ENCODE data around the gene LNPEP.
"Not testable (repeated sequence)": the region's sequence is repeated elsewhere in the genome, so short reads cannot be mapped to it uniquely, and the experiment has no call there.

LNPEP gene

GRCh38 chr5:97070234-97070633, 134.4 kb downstream of the LNPEP start:
- DNase-seq = no peak

DNA sequence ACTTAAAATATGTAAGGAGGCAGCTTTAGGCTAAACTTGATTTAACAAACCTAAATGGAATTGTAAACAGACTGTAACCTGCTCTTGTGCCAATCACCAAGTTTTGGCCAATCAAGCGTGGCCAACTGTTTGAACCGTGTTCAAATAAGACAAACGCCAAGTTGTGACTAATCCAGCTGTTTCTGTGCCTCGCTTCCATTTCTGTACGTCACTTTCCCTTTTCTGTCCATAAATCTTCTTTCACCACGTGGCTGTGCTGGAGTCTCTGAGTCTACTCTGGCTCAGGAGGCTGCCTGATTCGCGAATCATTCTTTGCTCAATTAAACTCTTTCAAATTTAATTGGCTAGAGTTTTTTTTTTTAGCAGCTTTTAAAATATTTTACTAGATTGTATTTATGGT, 135.2 kb downstream of the LNPEP start:
- DNase-seq = no peak

DNA sequence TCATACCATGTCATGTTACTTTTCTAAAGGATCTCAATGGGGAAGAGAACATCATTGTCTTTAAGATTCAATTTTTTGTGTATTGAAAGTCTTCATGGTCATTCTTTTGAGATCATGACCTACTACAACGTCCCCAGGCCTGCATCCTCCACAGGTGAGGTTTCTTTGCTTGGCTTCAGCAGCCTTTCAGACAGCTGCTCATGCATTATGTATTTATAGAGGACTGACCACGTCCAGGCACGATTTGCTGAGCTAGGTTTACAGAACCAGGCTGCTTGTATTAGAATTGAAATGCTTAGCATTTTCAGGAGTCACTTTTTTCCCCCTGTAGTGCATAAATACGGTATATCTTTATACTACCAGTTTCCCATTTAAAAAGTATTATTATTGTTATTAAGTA, 136.1 kb downstream of the LNPEP start:
- no peak for DNase-seq

- no peak for DNase-seq
Measured at GRCh38 chr5:97072696-97073095, 136.8 kb downstream of the LNPEP start.

DNA sequence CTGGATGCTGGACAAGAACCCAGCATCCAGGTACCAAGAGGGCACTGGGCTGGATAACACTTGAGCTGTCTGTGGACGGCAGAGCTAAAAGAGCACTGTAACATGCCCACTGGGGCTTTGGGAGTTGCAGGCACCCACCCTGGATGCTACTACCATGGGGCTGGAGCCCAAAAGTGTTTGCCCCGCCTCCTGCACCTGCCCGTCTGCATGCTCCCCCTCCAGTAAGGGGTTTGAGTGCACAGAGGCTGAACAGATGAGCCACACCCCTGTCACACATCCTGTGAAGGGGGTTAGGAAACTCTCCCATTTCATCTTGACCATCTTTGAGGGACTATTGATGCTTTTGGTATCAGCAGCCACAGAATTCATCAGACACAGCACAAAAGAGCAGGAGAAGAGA, 137.5 kb downstream of the LNPEP start:
- no peak for DNase-seq

- DNase-seq = no peak
Measured at GRCh38 chr5:97074859-97075489, 139.1 kb downstream of the LNPEP start.

DNA sequence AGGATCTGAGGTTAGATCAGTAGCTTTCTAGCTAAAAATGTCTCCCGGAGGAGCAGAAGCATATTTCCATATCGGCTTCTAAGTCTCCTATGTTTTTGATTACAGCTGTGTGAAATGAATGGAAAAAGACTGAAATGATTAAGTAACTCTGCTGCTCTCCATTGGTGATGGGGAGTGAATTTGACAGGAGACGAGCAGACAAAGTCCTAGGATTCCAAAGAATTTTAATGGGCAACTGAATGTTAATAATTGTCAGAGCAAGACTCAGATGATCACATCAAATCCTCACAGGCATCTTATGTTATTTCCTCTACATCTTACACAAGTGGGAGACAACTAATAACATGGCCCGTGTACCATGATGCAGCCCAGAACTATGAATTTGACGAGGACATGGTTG, 139.8 kb downstream of the LNPEP start:
- DNase-seq = no peak

- no peak for DNase-seq
Measured at GRCh38 chr5:97076098-97076497, 140.2 kb downstream of the LNPEP start.

DNA sequence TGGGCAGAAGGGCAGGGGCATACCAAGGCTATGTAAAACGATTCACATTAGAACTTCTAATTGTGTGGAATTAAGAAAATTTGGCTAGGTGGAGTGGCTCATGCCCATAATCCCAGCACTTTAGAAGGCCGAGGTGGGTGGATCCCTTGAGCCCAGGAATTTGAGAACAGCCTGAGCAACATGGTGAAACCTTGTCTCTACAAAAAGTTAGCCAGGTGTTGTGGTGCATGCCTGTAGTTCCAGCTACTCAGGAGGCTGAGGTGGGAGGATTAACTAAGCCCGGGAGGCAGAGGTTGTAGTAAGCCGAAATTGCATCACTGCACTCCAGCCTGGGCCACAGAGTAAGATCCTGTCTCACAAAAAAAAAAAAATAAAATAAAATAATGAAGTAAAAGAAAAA, 141.4 kb downstream of the LNPEP start:
- no peak for DNase-seq

DNA sequence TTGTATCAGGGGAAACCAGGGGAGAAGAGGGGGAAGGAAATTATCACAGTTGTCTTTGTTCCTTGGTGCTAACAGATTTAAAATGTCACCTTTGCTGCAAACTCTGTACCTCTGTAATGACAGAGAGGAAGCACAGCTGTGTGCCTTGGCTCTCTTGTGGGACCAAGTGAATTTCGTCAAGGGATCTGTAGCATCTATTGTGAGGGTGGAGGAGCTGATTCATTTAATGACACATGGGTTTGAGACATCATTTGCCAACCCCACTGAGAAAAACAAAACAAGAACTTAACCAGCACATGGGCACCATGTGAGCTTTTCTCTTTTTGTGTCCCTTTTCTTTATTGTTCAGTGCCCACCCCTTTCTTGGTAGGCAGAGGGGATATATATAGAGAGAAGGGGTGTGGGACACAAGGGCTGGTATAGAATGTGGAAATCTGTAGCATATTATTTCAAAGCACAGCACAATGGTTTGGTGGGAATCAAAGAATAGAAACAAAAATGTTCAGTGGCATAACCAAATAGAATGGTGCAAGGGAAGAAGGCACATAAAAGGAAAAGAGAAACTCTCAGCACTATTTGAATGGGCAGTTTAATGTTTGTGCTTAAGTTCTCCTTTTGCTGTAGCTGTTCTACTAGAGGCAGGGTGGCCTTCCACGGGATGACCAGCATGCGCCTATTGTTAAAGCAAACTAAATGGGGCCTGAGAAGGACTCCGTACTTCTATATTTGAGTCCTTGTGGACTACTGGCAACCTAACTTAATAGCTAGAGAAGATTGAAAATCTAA, 143.3 kb downstream of the LNPEP start:
- DNase-seq = no peak

- DNase-seq = not testable (repeated sequence)
Measured at GRCh38 chr5:97084782-97085458, 149.0 kb downstream of the LNPEP start.

GRCh38 chr5:97085459-97086181, 149.7 kb downstream of the LNPEP start:
- no peak for DNase-seq

All from NCI-H510A treated with DMSO at 0.1 percent for 48 hours (cell line).